ENCODE measurements around the gene PKP1.

- TF ChIP-seq POLR2A (IDR thresholded peaks at IDR 0.05) (no peak), CTCF (IDR thresholded peaks at IDR 0.05) (no peak)
Observed at GRCh38 chr1:201275253-201275666, 8.0 kb upstream of the PKP1 start.
